MM.1S (cell line): ENCODE results near the gene ZNF362.

ENCODE experiments used
- EZH2 ChIP-seq: fragments of 300-600 bp; sonication (generic); optimal IDR thresholded peaks from 2 replicates; pipeline ENCODE3; 2017; ENCODE audit warnings: low read depth, mild to moderate bottlenecking, antibody characterized with exemption, low read length, mixed read lengths
- TF ChIP-seq, protein P1 (sequence below): fragments of 300-600 bp; sonication (generic); IDR thresholded peaks from 2 replicates; pipeline ENCODE4 v1.5.1; 2016; ENCODE audit warnings: antibody characterized with exemption, low read length, mixed read lengths

DNA sequence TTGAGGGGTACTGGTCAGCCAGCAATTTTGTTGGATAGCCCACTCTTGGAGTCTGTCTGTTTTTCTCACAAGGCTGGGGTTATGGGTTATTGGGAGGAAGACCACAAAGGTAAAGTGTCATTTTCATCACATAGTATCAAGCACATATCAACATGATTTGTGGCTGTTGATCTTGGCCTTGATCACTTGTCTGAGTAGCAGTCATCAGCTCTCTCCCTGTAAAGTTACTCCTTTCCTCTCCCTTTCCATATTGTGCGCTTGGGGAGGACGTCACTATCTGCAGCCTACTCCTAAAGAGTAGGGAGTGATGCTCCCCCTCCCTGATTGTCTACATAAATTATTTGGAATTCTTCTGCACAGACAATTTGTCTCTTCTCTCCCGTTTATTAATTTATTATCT, 1.8 kb upstream of the ZNF362 start:
- TF ChIP-seq, protein P1, sequence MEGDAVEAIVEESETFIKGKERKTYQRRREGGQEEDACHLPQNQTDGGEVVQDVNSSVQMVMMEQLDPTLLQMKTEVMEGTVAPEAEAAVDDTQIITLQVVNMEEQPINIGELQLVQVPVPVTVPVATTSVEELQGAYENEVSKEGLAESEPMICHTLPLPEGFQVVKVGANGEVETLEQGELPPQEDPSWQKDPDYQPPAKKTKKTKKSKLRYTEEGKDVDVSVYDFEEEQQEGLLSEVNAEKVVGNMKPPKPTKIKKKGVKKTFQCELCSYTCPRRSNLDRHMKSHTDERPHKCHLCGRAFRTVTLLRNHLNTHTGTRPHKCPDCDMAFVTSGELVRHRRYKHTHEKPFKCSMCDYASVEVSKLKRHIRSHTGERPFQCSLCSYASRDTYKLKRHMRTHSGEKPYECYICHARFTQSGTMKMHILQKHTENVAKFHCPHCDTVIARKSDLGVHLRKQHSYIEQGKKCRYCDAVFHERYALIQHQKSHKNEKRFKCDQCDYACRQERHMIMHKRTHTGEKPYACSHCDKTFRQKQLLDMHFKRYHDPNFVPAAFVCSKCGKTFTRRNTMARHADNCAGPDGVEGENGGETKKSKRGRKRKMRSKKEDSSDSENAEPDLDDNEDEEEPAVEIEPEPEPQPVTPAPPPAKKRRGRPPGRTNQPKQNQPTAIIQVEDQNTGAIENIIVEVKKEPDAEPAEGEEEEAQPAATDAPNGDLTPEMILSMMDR, result no peak
- no peak for TF ChIP-seq EZH2
